ENCODE results near the gene GRID2.

The GRID2 gene

GRCh38 chr4:93201471-93202096, 897.8 kb downstream of the GRID2 start:
- Histone ChIP-seq H3K4me3 (ENCODE audit: low read depth in 1 of 5, low read length in 5 of 5) (no peak overlapping the region), H3K9ac (ENCODE audit: low read length in 5 of 5) (no peak overlapping the region), H3K9me3 (ENCODE audit: control insufficient read depth in 5 of 5, low read length in 5 of 5) (no peaks in the 10 kb centered on the region), H3K36me3 (ENCODE audit: control insufficient read depth in 5 of 5, insufficient read depth in 5 of 5, low read length in 5 of 5) (no peaks in the 10 kb centered on the region), H3K4me1 (ENCODE audit: control insufficient read depth in 5 of 5, insufficient read depth in 5 of 5, low read length in 5 of 5) (peaks cover 0 to 8% (median 0%) of the 10 kb centered on the region in 5 donors), H3K27ac (ENCODE audit: low read depth, low read length) (no peak overlapping the region), H3K27me3 (ENCODE audit: control insufficient read depth in 5 of 5, insufficient read depth in 4 of 5, low read length in 5 of 5) (no peaks in the 10 kb centered on the region)

- Histone ChIP-seq H3K9ac (ENCODE audit: low read length in 5 of 5) (no peak overlapping the region), H3K27me3 (ENCODE audit: control insufficient read depth in 5 of 5, insufficient read depth in 4 of 5, low read length in 5 of 5) (no peaks in the 10 kb centered on the region), H3K9me3 (ENCODE audit: control insufficient read depth in 5 of 5, low read length in 5 of 5) (no peaks in the 10 kb centered on the region), H3K4me1 (ENCODE audit: control insufficient read depth in 5 of 5, insufficient read depth in 5 of 5, low read length in 5 of 5) (peaks cover 0 to 8% (median 0%) of the 10 kb centered on the region in 5 donors), H3K27ac (ENCODE audit: low read depth, low read length) (no peak overlapping the region), H3K36me3 (ENCODE audit: control insufficient read depth in 5 of 5, insufficient read depth in 5 of 5, low read length in 5 of 5) (no peaks in the 10 kb centered on the region), H3K4me3 (ENCODE audit: low read depth in 1 of 5, low read length in 5 of 5) (no peak overlapping the region)
These were observed 899.9 kb downstream of the GRID2 start for GRCh38 chr4:93203708-93204107.

GRCh38 chr4:93212250-93212649, 908.5 kb downstream of the GRID2 start:
- no peak overlapping the region for H3K27ac ChIP-seq (ENCODE audit: low read depth, low read length)
- no peaks in the 10 kb centered on the region for H3K27me3 ChIP-seq (ENCODE audit: control insufficient read depth in 5 of 5, insufficient read depth in 4 of 5, low read length in 5 of 5)
- no peaks in the 10 kb centered on the region for H3K9me3 ChIP-seq (ENCODE audit: control insufficient read depth in 5 of 5, low read length in 5 of 5)
- no peaks in the 10 kb centered on the region for H3K4me1 ChIP-seq (ENCODE audit: control insufficient read depth in 5 of 5, insufficient read depth in 5 of 5, low read length in 5 of 5)
- H3K4me3 ChIP-seq (ENCODE audit: low read depth in 1 of 5, low read length in 5 of 5) = no peak overlapping the region
- H3K36me3 ChIP-seq (ENCODE audit: control insufficient read depth in 5 of 5, insufficient read depth in 5 of 5, low read length in 5 of 5) = no peaks in the 10 kb centered on the region
- H3K9ac ChIP-seq (ENCODE audit: low read length in 5 of 5) = no peak overlapping the region

DNA sequence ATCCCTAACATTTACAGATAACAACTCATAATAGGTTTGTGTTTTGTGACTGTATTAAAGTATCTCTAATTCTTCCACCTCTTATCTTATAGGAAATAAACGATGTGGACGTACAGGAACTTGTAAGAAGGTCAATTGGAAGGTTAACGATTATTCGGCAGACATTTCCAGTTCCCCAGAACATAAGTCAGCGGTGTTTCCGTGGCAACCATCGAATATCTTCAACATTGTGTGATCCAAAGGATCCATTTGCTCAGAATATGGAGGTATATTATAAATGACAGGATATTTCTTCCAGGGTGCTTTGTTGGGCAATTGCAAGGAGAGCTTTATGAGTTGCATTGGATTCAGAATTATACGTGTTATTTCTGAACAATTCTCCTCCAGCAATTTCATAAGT, 912.9 kb downstream of the GRID2 start:
- H3K4me1 ChIP-seq (ENCODE audit: control insufficient read depth in 5 of 5, insufficient read depth in 5 of 5, low read length in 5 of 5) = no peaks in the 10 kb centered on the region
- H3K9ac ChIP-seq (ENCODE audit: low read length in 5 of 5) = no peak overlapping the region
- no peak overlapping the region for H3K27ac ChIP-seq (ENCODE audit: low read depth, low read length)
- H3K4me3 ChIP-seq (ENCODE audit: low read depth in 1 of 5, low read length in 5 of 5) = no peak overlapping the region
- H3K9me3 ChIP-seq (ENCODE audit: control insufficient read depth in 5 of 5, low read length in 5 of 5) = no peaks in the 10 kb centered on the region
- no peaks in the 10 kb centered on the region for H3K36me3 ChIP-seq (ENCODE audit: control insufficient read depth in 5 of 5, insufficient read depth in 5 of 5, low read length in 5 of 5)
- H3K27me3 ChIP-seq (ENCODE audit: control insufficient read depth in 5 of 5, insufficient read depth in 4 of 5, low read length in 5 of 5) = no peaks in the 10 kb centered on the region

DNA sequence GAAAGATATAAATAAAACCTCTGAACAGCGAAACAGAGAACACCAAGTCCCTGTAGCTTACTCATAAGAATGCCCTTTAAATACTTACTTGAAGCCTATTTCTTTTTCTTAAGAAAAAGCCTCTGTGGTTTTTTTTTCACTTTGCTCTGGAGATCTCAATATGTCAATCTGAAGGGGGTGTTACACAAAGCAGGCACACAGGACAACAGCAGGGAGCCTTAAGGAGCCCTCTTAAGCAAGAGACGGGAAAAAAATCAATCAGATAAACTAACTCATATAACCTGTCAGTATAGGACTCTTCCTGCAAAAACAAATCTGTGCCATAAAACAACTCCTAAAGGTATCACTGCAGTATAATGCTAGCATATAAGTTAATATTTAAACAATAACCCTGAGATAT, 913.7 kb downstream of the GRID2 start:
- no peaks in the 10 kb centered on the region for H3K4me1 ChIP-seq (ENCODE audit: control insufficient read depth in 5 of 5, insufficient read depth in 5 of 5, low read length in 5 of 5)
- no peaks in the 10 kb centered on the region for H3K9me3 ChIP-seq (ENCODE audit: control insufficient read depth in 5 of 5, low read length in 5 of 5)
- no peak overlapping the region for H3K9ac ChIP-seq (ENCODE audit: low read length in 5 of 5)
- no peaks in the 10 kb centered on the region for H3K27me3 ChIP-seq (ENCODE audit: control insufficient read depth in 5 of 5, insufficient read depth in 4 of 5, low read length in 5 of 5)
- no peak overlapping the region for H3K4me3 ChIP-seq (ENCODE audit: low read depth in 1 of 5, low read length in 5 of 5)
- H3K36me3 ChIP-seq (ENCODE audit: control insufficient read depth in 5 of 5, insufficient read depth in 5 of 5, low read length in 5 of 5) = no peaks in the 10 kb centered on the region
- H3K27ac ChIP-seq (ENCODE audit: low read depth, low read length) = no peak overlapping the region

- Histone ChIP-seq H3K27me3 (ENCODE audit: control insufficient read depth in 5 of 5, insufficient read depth in 4 of 5, low read length in 5 of 5) (no peaks in the 10 kb centered on the region), H3K4me1 (ENCODE audit: control insufficient read depth in 5 of 5, insufficient read depth in 5 of 5, low read length in 5 of 5) (no peaks in the 10 kb centered on the region), H3K4me3 (ENCODE audit: low read depth in 1 of 5, low read length in 5 of 5) (no peak overlapping the region), H3K9me3 (ENCODE audit: control insufficient read depth in 5 of 5, low read length in 5 of 5) (peaks cover 0 to 3% (median 0%) of the 10 kb centered on the region in 5 donors), H3K36me3 (ENCODE audit: control insufficient read depth in 5 of 5, insufficient read depth in 5 of 5, low read length in 5 of 5) (no peaks in the 10 kb centered on the region), H3K27ac (ENCODE audit: low read depth, low read length) (no peak overlapping the region), H3K9ac (ENCODE audit: low read length in 5 of 5) (no peak overlapping the region)
These were observed 918.0 kb downstream of the GRID2 start for GRCh38 chr4:93221771-93222170.

- Histone ChIP-seq H3K4me1 (ENCODE audit: control insufficient read depth in 5 of 5, insufficient read depth in 5 of 5, low read length in 5 of 5) (peaks cover 0 to 6% (median 0%) of the 10 kb centered on the region in 5 donors), H3K36me3 (ENCODE audit: control insufficient read depth in 5 of 5, insufficient read depth in 5 of 5, low read length in 5 of 5) (no peaks in the 10 kb centered on the region), H3K9me3 (ENCODE audit: control insufficient read depth in 5 of 5, low read length in 5 of 5) (peaks cover 0 to 3% (median 0%) of the 10 kb centered on the region in 5 donors), H3K27ac (ENCODE audit: low read depth, low read length) (no peak overlapping the region), H3K4me3 (ENCODE audit: low read depth in 1 of 5, low read length in 5 of 5) (no peak overlapping the region), H3K27me3 (ENCODE audit: control insufficient read depth in 5 of 5, insufficient read depth in 4 of 5, low read length in 5 of 5) (no peaks in the 10 kb centered on the region), H3K9ac (ENCODE audit: low read length in 5 of 5) (no peak overlapping the region)
These were observed 924.3 kb downstream of the GRID2 start for GRCh38 chr4:93228021-93228420.

DNA sequence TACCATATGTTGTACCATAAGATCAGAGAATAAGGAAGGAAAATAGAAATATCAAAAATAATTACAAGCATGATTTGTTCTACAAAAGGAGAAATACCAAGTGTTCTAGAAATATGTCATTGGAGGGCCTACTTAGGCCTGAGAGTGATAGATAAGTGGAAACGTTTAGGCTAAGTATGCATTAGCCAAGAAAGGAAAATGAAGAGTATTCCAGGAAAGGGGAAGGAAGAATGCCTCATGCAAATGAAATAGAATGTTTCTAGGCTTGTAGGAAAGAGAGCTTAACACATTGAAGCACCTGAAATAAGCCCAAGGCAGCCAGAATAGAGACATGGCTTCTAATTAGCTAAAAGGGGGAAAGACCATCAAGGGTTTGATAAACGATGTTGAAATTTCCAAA, 929.1 kb downstream of the GRID2 start:
- Histone ChIP-seq H3K4me3 (ENCODE audit: low read depth in 1 of 5, low read length in 5 of 5) (no peak overlapping the region), H3K9me3 (ENCODE audit: control insufficient read depth in 5 of 5, low read length in 5 of 5) (no peaks in the 10 kb centered on the region), H3K27me3 (ENCODE audit: control insufficient read depth in 5 of 5, insufficient read depth in 4 of 5, low read length in 5 of 5) (no peaks in the 10 kb centered on the region)

DNA sequence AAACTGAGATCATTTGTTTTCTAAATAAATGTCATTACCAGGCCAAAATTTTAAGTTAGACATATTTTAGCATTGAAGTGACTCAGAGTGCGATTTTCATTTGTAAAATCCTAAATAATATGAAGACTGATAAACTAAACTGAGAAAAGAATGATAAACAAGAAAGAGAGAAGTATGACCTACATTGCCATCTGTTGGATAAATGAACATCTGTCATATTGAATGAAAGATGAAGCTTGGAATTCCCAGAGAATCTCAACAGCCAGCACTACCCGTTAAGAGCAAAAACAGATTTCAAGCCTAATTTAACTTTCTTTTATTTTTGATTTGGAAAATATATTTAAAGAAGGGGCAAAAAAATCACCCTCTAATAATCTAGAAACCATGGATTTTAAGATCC, 933.8 kb downstream of the GRID2 start:
- no peak overlapping the region for H3K9ac ChIP-seq (ENCODE audit: low read length in 5 of 5)
- no peaks in the 10 kb centered on the region for H3K27me3 ChIP-seq (ENCODE audit: control insufficient read depth in 5 of 5, insufficient read depth in 4 of 5, low read length in 5 of 5)
- no peak overlapping the region for H3K27ac ChIP-seq (ENCODE audit: low read depth, low read length)
- no peak overlapping the region for H3K4me3 ChIP-seq (ENCODE audit: low read depth in 1 of 5, low read length in 5 of 5)
- H3K4me1 ChIP-seq (ENCODE audit: control insufficient read depth in 5 of 5, insufficient read depth in 5 of 5, low read length in 5 of 5) = no peaks in the 10 kb centered on the region
- H3K9me3 ChIP-seq (ENCODE audit: control insufficient read depth in 5 of 5, low read length in 5 of 5) = no peaks in the 10 kb centered on the region
- no peaks in the 10 kb centered on the region for H3K36me3 ChIP-seq (ENCODE audit: control insufficient read depth in 5 of 5, insufficient read depth in 5 of 5, low read length in 5 of 5)

More for the DNA sequence above, 929.1 kb downstream of the GRID2 start:
- Histone ChIP-seq H3K27ac (ENCODE audit: low read depth, low read length) (no peak overlapping the region), H3K4me1 (ENCODE audit: control insufficient read depth in 5 of 5, insufficient read depth in 5 of 5, low read length in 5 of 5) (peaks cover 0 to 6% (median 0%) of the 10 kb centered on the region in 5 donors), H3K36me3 (ENCODE audit: control insufficient read depth in 5 of 5, insufficient read depth in 5 of 5, low read length in 5 of 5) (no peaks in the 10 kb centered on the region), H3K9ac (ENCODE audit: low read length in 5 of 5) (no peak overlapping the region)

- Histone ChIP-seq H3K36me3 (ENCODE audit: control insufficient read depth in 5 of 5, insufficient read depth in 5 of 5, low read length in 5 of 5) (no peaks in the 10 kb centered on the region), H3K9me3 (ENCODE audit: control insufficient read depth in 5 of 5, low read length in 5 of 5) (no peaks in the 10 kb centered on the region), H3K27ac (ENCODE audit: low read depth, low read length) (no peak overlapping the region), H3K9ac (ENCODE audit: low read length in 5 of 5) (no peak overlapping the region), H3K27me3 (ENCODE audit: control insufficient read depth in 5 of 5, insufficient read depth in 4 of 5, low read length in 5 of 5) (no peaks in the 10 kb centered on the region), H3K4me3 (ENCODE audit: low read depth in 1 of 5, low read length in 5 of 5) (no peak overlapping the region), H3K4me1 (ENCODE audit: control insufficient read depth in 5 of 5, insufficient read depth in 5 of 5, low read length in 5 of 5) (no peaks in the 10 kb centered on the region)
These were observed 939.5 kb downstream of the GRID2 start for GRCh38 chr4:93243262-93243661.

Data from subcutaneous abdominal adipose tissue (tissue), 5 donors.